Mucosa of descending colon (tissue), 3 donors: ENCODE results near the gene KDM4C. TPM values are rescaled to one million over a fixed set of nuclear protein-coding genes. Genes with fewer than 3 reads are reported as not detected.

ENCODE experiments used
- ATAC-seq: fragments of 200-7000 bp; cut with Tn5 transposase; one replicate; pipeline ENCODE4 v1.9.1; 2020; ENCODE audit warnings: mild to moderate bottlenecking, moderate library complexity
- DNase-seq, 3 donors: peaks; one replicate each; pipeline ENCODE4 v3.0.0-alpha.2; 2020
- H3K36me3 ChIP-seq: fragments of 200-600 bp; one replicate; pipeline ENCODE4 v1.8.0; 2021; ENCODE audit warnings: low read depth, mild to moderate bottlenecking
- H3K4me1 ChIP-seq: fragments of 200-600 bp; one replicate; pipeline ENCODE4 v1.8.0; 2021; ENCODE audit warnings: low read depth, mild to moderate bottlenecking
- H3K4me3 ChIP-seq: fragments of 200-600 bp; one replicate; pipeline ENCODE4 v1.8.0; 2021; ENCODE audit warnings: mild to moderate bottlenecking
- H3K9me3 ChIP-seq: fragments of 200-600 bp; one replicate; pipeline ENCODE4 v1.8.0; 2021; ENCODE audit warnings: mild to moderate bottlenecking
- CTCF ChIP-seq: fragments of 200-600 bp; IDR thresholded peaks from one replicate; pipeline ENCODE4 v1.8.0; 2022; ENCODE audit warnings: antibody characterized with exemption, mild to moderate bottlenecking
- intact Hi-C, 2 donors: fragments of 100-400 bp; cut with DNase I in 1 of 2; cut with micrococcal nuclease in 1 of 2; formaldehyde crosslinking; loops; one replicate each; pipeline versions ENCODE4 v1.11.0 to v1.11.1; 2022; cut with DNase I, micrococcal nuclease
- total RNA-seq, 3 donors: library from RNA; stranded (reverse); fragmentation: NEBNext Ultra II Directional in 2 of 3; extraction: Animal tissue kit (Norgen Biotek cat#: 25700) in 2 of 3; gene quantifications; one replicate each; pipeline versions ENCODE4 v1.2.1 to v1.2.4, GENCODE V29; 2021 to 2023
- donor health status: DM: no; HTN: no; CAD: no; lungs with moderate emphysema.
- donor health status: DM: no; HTN: no; CAD: no.
- donor health status: DM: no; HTN: yes; CAD: no.

Gene KDM4C
- total RNA-seq, 3 donors from 2014 or later, result 44.6 to 74.9 (median 50.9) TPM

GRCh38 chr9:6969805-6970204 lies 212.0 kb downstream of the KDM4C start:
- no peak for DNase-seq
- Histone ChIP-seq H3K4me3 (no peak overlapping the region), H3K9me3 (no peaks in the 10 kb centered on the region), H3K4me1 (no peaks in the 10 kb centered on the region), H3K36me3 (no peaks in the 10 kb centered on the region)
- no peak for TF ChIP-seq CTCF
- intact Hi-C loops, result no loop called here
- no peak for ATAC-seq

GRCh38 chr9:6973089-6973488 lies 215.3 kb downstream of the KDM4C start:
- H3K36me3 ChIP-seq, result no peaks in the 10 kb centered on the region
- H3K4me3 ChIP-seq, result no peak overlapping the region
- ATAC-seq, result no peak
- no peaks in the 10 kb centered on the region for H3K9me3 ChIP-seq
- intact Hi-C loops, result no loop called here
- no peaks in the 10 kb centered on the region for H3K4me1 ChIP-seq
- DNase-seq, result no peak
- TF ChIP-seq CTCF, result no peak

- no peak for DNase-seq
- no peak for ATAC-seq
- H3K4me3 ChIP-seq, result no peak overlapping the region
- no peak for TF ChIP-seq CTCF
- H3K36me3 ChIP-seq, result no peaks in the 10 kb centered on the region
- H3K4me1 ChIP-seq, result no peaks in the 10 kb centered on the region
- intact Hi-C loops, result no loop called here
- H3K9me3 ChIP-seq, result no peaks in the 10 kb centered on the region
Measured at GRCh38 chr9:6973762-6974161, 216.0 kb downstream of the KDM4C start.

GRCh38 chr9:6975198-6975597 lies 217.4 kb downstream of the KDM4C start:
- no peak overlapping the region for H3K4me3 ChIP-seq
- DNase-seq (no peak), ATAC-seq (no peak)
- intact Hi-C loops, result no loop called here
- no peaks in the 10 kb centered on the region for H3K4me1 ChIP-seq
- no peaks in the 10 kb centered on the region for H3K9me3 ChIP-seq
- H3K36me3 ChIP-seq, result no peaks in the 10 kb centered on the region
- no peak for TF ChIP-seq CTCF

- no peaks in the 10 kb centered on the region for H3K4me1 ChIP-seq
- DNase-seq (no peak), ATAC-seq (no peak)
- H3K36me3 ChIP-seq, result no peaks in the 10 kb centered on the region
- intact Hi-C loops, result no loop called here
- no peaks in the 10 kb centered on the region for H3K9me3 ChIP-seq
- no peak overlapping the region for H3K4me3 ChIP-seq
- TF ChIP-seq CTCF, result no peak
Measured at GRCh38 chr9:6977761-6978160, 220.0 kb downstream of the KDM4C start.

- Histone ChIP-seq H3K4me3 (no peak overlapping the region), H3K4me1 (no peaks in the 10 kb centered on the region), H3K9me3 (no peaks in the 10 kb centered on the region), H3K36me3 (no peaks in the 10 kb centered on the region)
- ATAC-seq (no peak), DNase-seq (no peak)
- no peak for TF ChIP-seq CTCF
- intact Hi-C loops, result no loop called here
Measured at GRCh38 chr9:6978591-6978990, 220.8 kb downstream of the KDM4C start.
